Fibroblast of the conjunctiva (primary cell): ENCODE results near the gene MTERF4.
"Not testable (repeated sequence)": the region's sequence is repeated elsewhere in the genome, so short reads cannot be mapped to it uniquely, and the experiment has no call there.

Experiments used
- DNase-seq: peaks from one replicate; pipeline ENCODE4 v3.0.0-alpha.2; 2010; ENCODE audit warnings: low read depth

The MTERF4 gene

DNA sequence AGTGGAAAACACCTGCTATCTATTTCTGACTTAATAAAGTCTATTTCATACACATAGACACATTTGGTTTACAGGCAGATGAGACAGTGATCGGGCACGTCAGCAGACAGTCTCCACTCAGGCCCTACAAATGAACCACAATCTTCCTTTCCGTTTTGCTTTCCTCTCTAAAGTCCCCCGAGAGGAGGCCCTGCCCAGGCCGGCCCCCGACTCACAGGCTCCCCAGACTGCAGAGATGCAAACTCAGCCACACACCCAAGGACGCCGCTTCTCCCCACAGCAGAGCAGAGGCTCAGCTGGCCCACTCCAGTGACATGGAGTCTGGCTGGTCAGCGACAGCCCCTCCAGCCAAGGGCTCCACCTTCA is 9.3 kb upstream of the MTERF4 start:
- DNase-seq, result no peak

DNA sequence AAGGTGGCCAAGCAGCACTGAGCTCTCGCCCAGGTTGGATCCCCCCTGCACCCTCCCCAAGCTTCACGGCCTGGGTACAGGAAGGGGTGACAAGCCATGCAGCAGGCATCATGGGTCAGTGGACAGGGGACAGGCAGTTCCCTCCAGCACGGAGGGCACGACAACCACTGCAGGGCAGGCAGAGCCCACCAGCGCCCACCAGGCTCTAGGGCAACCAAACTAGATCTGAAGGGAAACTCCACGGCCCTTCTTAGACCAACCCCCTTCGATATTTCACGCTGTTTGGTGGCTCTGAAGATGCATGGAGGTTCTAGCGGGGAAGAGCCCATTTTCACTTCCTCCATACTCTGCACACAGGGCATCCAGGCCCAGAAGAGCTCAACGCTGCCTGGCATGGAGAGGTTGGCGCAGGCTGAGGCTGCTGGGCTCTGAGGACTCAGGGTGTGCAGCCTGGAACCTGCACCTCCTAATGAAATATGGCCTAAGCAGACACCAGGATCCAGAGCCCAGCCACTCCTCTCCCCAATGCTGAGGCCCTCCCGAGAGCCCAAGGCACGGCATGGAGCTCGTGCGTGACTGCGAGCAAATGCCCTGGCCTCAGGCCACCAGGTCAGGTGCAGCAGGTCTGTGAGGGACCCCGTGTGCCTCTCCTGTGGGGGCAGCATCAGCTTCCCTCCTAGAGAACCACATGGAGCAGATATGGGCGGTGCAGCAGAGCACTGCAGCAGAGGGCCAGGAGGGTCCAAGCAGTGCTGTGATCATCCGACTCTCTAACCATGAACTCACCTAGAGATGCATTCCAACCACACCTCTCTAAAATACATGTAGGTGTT is 8.7 kb upstream of the MTERF4 start:
- no peak for DNase-seq

DNA sequence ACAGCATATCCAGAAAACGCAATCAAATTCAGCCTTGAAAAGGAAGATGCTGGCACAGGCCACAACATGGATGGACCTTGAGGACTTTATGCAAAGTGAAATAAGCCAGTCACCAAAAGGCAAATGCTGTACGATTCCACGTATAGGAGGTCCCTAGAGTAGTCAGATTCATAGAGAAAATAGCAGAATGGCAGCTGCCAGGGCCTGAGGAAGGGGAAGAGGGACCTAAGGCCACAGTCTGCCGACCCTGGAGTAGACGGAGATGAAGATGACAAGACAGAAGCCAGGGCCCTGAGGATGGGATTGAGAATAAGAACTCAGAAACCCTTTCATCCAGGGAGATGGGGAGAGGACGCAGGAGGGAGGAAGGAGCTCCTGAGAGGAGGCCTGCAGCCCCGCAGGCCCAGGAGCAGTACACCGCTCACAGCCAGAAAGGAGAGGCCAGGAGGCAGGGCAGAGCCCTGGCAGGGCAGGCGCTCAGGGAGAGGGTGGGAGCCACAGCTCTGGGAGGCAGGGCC is 8.1 kb upstream of the MTERF4 start:
- DNase-seq, result no peak

DNA sequence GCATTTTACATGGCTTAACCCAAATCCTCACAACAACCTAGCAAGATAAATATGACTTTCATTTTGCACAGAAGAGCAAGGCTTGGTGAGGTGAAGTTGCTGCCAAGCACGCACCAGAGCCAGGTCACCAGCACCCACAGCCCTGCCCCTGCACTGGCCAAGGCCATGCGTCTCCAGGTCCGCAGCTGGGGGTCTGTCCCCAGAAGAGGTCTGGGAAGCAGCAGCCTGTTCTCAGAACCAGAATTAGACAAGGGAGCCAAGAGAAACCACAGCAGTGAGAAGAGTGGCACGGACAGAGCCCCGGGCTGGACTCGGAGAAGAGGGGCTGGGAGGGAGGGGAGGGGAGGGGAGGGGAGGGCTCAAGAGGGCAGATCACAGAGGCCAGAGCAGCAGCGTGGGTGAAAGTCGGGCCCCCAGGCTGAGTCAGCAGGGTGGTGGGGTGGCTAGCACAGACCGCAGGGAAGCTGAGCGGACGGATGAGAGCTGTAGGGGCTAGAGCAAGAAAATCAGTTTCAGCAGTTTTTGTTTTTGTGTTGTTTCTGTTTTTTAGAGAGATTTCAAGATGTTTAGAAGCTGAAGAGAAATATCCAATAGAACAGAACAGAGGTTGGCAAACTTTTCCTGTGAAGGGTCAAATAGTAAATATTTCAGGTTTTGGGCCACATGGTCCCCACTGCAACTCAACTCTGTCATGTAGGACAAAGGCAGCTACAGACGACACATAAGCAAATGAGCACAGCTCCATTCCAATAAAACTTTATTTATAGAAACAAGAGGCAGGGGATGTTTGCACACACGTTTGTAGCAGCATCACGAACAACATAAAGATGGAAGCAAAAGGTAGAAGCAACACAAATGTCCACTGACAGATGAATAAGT is 7.4 kb upstream of the MTERF4 start:
- no peak for DNase-seq

DNA sequence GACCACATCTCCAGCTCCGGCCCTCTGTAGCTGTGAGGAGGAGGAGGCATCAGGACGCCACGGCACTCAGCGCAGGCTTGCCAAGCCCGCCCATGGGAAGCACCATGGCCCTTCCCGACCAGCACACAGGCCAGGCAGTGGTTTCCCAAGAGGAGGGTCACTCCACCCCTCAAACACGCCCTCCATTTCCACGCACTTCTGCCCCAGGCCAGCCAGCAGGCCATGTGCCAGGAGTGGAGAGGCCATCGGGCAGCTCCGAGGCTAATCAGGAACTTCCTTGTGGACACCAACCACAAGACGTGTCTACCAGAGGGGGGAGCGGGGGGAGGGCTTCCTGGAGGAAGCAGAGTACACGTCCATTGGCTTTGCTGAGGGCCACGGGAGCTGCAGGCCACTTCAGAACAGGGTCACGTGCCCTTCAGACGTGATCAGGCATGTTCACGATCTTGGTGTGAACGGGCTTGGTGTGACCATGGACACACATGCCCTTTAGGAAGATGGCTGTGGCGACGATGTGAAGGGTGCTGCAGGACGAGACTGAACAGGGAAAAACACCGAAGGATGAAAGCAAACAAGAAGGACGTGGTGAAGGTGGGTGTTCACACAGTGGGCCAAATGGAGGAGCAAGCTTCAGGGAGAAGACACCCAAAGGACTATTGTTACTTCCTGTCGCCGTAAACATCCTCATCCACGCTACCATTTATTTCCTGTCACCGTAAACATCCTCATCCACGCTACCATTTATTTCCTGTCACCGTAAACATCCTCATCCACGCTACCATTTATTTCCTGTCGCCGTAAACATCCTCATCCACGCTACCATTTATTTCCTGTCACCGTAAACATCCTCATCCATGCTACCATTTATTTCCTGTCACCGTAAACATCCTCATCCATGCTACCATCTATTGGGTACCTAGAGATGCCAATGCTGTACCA is 6.5 kb upstream of the MTERF4 start:
- no peak for DNase-seq

DNA sequence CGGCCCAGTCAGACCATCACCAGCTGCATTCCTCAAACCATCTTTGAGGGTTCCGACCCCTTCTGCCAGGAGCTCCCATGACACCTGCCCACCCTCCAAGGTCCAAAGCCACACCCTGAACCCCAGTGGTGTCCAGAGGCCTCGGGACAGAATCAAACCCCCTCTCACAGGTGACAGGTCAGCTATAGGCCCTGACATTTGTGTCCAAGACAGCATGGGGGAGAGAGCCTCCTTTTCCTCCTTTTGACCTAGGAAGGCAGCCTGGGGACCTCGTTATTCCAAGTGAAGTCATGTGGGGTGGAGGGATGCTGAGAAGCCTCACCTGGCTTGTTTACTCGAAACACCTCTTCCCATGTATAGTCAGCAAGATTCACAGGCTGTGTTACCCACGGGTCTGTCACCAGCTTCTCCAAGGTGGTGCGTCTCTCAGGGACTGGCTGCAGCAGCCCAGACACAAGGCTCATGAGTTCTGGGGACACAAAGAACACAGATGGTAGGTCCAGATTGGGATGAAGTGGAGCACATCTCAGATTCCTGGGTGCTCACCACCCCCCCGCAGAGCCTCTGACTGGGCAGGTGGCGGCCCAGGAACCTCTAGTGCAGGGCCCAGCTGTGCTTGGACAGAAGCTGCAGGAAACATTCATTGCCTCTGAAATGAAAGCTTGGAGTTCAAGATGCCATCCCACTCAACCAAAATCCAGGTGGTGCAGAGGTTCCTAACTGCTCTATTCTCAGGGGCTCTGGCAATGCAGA is 5.1 kb upstream of the MTERF4 start:
- no peak for DNase-seq

DNA sequence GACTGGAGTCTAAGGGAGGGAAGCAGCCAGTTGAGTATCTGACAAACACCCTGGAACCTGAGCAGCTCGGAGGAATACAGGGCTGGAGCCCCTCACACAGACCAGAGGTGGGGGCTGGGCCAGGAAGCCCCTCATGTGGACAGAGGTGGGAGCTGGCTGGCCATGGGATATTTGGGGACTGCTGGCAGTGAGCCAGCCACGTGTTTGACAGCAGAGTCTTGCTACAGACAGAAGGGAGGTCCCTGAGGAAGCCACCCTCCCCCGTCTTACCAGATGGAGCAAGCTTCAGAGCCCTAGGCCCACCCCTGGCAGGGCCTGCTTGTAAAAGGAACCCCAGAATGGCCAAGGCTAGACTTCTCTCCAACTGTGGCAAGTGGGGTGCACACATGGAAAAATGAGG is 3.6 kb upstream of the MTERF4 start:
- DNase-seq, result no peak

DNA sequence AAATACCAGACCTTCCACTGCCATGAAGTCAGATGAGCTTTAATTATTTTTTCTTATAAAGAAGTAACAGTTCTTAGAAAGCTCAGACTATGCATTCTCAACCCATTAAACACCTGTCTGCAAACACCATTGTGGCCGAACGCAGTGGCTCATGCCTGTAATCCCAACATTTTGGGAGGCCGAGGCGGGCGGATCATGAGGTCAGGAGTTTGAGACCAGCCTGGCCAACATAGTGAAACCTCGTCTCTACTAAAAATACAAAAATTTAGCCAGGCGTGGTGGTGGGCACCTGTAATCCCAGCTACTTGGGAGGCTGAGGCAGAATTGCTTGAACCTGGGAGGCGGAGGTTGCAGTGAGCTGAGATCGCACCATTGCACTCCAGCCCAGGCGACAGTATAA is 2.5 kb upstream of the MTERF4 start:
- not testable (repeated sequence) for DNase-seq

DNA sequence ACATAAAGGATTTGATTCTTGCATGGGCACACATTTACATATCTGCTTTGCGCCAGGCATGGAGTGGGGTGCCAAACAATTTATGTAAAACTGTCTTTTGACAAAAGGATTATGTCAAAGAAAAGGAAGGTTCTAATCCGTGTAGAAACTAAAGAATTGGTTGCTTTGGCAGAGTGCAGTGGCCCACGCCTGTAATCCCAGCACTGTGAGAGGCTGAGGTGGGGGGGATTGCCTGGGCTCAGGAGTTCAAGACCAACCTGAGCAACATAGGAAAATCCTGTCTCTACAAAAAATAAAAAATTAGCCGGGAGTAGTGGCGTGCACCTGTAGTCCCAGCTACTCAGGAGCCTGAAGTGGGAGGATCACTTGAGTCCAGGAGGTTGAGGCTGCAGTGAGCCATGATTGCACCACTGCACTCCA is 1.1 kb upstream of the MTERF4 start:
- DNase-seq, result no peak

DNA sequence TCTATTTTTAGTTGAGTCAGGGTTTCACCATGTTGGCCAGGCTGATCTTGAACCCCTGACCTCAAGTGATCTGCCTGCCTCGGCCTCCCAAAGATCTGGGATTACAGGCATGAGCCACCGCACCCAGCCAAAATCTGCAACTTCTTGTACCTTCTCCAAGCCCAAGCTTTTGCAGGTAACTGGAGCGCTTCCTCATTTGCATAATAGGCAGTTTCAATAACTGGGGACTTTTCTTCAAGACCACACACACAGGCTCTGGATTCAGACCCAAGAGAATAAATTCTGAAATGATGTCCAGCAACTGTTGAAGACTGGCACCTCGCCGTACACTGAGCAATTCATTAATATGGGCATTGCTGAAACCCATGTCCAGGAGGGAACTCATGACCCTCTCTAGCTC is 2.8 kb downstream of the MTERF4 start:
- no peak for DNase-seq

DNA sequence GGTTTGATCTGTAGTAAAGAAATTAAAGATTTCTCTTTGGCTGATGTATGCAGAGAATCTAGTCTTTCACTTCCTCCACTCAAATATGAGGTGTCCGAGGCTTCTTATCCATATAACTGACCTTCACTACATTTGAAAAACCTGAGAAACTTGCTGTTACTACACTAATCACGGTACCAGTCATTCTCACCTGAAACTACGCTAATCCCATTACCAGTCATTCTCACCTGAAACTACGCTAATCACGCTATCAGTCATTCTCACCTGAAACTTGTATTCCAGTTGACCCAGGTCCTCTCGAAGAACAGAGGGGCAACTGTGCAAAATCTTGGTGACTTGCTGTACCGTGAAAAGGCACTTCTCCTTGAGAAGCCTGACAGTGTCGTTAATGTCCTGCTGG is 5.1 kb downstream of the MTERF4 start:
- no peak for DNase-seq

DNA sequence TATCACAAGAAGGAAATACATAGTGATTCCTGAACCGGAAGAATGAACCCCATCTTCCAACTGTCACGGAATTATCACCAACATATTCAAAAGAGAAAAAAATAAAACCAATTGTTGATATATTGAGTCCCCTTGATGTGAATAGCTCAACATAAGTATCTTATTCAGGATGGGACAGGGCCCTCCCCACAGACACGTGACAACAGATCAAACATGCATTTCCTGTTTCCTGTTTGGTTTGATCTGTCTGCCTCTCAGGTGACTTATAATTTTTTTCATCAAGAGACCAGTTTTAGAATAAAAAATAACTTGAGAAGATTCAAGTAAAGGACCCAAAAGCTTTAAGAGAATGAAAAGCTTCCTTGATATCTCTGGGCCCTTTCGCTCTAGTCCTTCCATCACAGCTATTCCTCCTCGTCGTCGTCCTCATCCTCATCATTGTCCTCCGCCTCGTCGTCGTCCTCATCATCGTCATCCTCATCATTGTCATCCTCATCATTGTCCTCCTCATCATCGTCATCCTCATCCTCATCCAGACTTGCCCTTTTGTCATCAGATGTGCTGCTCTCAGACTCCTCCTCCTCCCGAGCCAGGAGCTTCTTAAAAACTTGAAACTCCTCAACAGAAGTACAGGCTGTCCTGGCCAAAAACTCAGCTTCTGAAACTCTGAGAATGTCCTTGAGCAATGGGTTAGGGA is 6.3 kb downstream of the MTERF4 start:
- DNase-seq, result no peak

DNA sequence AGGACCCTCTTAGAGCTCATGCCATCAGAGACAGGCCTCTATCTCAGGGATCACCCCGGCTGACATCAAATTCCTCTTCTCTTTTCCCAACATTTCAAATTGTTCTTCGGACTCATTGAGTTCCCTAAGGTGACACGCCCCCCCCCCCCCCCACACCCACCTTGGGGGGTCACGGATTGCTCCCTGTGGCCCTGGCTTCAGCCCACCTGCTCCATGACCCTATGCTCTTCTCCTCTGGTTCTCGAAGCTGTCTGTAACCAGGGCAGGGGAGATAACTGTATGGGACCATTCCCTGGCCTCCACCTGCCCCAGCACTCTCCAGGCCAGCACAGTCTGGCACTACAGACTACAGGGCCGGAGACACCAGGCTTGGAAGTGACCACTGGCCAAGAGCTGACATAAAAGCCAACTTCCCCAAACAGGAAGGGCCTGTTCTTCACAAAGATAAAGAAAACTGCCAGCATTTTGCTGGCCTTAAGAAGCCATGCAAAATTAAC is 7.1 kb downstream of the MTERF4 start:
- DNase-seq, result no peak

DNA sequence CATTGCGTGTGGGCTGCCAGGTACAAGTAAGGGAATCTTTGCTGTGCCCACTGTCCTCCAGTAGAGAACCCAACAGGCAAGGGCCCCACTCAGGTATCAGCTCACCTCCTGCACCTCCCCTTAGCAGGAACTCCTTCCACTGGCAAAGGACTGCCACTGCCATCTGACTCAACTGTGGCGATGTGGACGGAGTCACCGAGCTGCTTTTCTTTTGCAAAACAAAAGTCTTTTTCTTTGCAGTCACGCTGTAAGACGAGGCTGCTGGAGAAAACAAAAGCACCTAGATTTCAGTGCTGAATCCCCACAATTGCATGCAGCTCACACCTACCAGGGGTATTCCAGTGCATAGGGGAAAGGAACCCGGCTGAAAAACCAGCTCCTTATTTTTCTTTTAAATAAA is 7.9 kb downstream of the MTERF4 start:
- no peak for DNase-seq

DNA sequence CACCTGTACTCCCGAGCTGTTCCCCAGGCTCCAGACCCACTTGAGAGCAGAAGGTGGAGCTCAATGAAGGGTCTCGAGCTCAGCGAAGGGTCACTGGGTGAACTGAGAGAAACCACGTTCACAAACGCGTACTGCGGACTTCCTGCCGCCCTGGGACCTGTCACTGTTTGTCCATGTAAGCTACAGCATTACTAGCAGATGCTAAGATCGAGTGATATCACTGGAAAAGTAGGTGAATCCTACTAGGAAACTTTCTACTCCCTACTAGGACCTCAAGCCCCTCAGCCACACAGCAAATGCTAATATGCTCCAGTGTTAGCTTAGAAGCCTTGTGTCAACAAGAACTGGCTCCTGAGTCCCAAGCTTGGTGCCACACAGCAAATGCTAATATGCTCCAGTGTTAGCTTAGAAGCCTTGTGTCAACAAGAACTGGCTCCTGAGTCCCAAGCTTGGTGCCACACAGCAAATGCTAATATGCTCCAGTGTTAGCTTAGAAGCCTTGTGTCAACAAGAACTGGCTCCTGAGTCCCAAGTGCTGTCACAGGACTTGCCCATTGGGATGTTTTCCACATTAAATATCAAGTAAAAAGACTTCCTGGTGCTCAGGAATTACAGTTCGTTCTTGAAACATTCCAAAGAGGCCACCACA is 8.8 kb downstream of the MTERF4 start:
- DNase-seq, result not testable (repeated sequence)

DNA sequence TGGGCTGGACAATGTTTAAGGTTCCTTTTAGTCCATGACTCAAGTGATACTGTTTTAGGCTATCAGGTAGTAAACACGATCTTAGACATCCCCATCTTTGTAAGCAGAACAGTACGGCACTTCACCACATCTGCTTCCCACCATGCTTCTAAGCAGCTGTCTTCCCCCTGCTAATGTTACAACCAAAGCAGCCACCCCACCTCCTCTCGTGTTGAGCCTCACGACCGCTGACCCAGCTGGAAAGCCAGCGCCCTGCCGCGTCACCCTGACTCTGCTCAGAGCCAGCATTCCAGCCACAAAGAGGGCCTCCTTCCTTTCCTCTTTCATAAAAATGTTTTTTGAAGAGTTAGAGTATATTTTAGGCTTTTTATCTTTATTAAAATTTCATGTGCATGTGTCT is 9.4 kb downstream of the MTERF4 start:
- DNase-seq, result no peak

DNA sequence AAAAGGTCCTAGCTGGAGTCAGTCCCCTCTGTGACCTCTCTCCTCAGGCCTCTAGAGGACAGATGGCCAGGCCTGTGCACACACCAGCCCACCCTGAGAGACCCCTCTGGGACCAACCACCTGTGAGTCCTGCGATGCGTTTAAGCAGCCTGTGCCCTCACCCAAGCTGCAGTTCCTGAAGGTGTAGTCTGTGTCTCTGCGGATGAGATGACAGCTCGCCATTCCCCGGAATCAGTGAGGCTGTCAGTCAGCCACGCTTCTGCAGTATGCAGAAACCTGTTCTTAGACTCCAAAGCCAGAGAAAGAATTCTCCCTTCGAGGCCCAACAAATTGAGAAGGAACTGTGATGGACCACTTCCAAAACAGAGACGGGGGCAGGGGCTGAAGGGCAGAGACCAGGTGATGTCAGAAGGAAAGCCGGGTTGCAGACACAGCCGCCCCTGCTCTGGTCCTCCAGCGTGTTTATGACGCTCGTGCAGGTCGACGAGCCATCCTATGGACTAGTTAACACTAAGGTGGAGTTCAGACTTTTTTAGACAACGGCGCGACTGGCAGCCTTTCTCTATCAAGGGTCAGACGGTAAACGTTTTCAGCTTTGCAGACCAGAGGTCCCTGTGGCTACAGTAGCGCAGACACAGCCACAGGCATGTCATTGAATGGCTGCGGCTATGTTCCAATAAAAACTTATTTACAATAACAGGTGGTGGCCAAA is 10.2 kb downstream of the MTERF4 start:
- DNase-seq, result no peak

DNA sequence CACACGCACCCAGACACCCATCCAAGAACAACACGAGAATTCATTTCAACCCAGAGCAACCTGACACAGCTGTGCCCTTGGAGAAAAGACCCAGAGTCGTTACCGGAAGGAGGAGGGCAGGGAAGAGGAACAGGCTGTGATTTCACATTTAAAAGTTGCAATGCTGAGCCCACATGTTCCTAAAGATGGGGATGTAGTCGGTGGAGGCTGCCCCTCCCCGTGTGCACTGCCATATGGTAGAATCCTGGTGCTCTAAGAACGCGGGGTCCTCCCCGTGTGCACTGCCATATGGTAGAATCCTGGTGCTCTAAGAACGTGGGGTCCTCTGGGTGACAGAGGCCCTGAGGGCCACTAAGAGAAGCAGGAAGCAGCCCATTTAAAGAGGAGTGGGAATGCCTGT is 10.9 kb downstream of the MTERF4 start:
- DNase-seq, result no peak
